Gastroesophageal sphincter (tissue), 3 donors: ENCODE results near the gene SLC25A13.

Experiments used
- EP300 ChIP-seq: sonication (generic); formaldehyde crosslinking; IDR thresholded peaks from one replicate; pipeline ENCODE4 v1.6.1; 2017; ENCODE audit warnings: antibody characterized with exemption, mild to moderate bottlenecking
- POLR2A ChIP-seq, 2 donors: fragments of 450-650 bp; IDR thresholded peaks; one replicate each; pipeline ENCODE4 v1.6.1; 2017; ENCODE audit warnings: antibody characterized with exemption in 2 of 2, mild to moderate bottlenecking in 2 of 2, moderate library complexity in 1 of 2
- POLR2AphosphoS5 ChIP-seq: sonication (generic); formaldehyde crosslinking; IDR thresholded peaks from one replicate; pipeline ENCODE4 v1.6.1; 2017; ENCODE audit warnings: antibody characterized with exemption
- TF ChIP-seq, protein P1 (sequence below), 4 experiments: fragments of 200-600 bp in 2 of 4; fragments of 450-650 bp in 2 of 4; sonication (generic) in 1 of 4; IDR thresholded peaks; one replicate each; pipeline ENCODE4 v1.5.1; 2017 to 2019; ENCODE audit warnings: antibody characterized with exemption in 4 of 4, mild to moderate bottlenecking in 2 of 4, moderate library complexity in 2 of 4

DNA sequence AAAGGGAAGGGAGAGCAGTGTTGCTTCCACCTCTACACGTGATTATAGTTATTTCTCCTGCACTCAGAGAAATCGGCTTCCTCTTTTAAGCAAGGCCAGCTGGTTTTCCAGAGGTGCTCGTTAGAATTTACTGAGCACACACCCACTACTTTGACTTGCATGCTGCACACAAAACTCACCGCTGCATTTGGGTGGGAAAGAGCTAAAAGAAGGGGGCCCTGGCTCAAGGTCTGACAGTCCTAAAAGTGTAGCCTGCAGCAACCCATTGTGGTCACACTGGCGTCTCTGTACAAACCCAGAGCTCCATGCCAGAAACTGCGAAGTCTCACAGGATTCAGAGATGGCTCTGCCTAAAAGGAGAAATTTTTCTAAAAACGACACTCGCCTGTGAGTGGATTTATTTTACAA is 133.7 kb downstream of the SLC25A13 start:
- TF ChIP-seq POLR2AphosphoS5, result no peak
- TF ChIP-seq POLR2A (IDR thresholded peaks at IDR 0.05), result no peak
- TF ChIP-seq, protein P1, sequence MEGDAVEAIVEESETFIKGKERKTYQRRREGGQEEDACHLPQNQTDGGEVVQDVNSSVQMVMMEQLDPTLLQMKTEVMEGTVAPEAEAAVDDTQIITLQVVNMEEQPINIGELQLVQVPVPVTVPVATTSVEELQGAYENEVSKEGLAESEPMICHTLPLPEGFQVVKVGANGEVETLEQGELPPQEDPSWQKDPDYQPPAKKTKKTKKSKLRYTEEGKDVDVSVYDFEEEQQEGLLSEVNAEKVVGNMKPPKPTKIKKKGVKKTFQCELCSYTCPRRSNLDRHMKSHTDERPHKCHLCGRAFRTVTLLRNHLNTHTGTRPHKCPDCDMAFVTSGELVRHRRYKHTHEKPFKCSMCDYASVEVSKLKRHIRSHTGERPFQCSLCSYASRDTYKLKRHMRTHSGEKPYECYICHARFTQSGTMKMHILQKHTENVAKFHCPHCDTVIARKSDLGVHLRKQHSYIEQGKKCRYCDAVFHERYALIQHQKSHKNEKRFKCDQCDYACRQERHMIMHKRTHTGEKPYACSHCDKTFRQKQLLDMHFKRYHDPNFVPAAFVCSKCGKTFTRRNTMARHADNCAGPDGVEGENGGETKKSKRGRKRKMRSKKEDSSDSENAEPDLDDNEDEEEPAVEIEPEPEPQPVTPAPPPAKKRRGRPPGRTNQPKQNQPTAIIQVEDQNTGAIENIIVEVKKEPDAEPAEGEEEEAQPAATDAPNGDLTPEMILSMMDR (IDR thresholded peaks at IDR 0.05), result no peak
- no peak for TF ChIP-seq EP300
